ENCODE measurements around the gene HOXC12. TPM values are rescaled to one million over a fixed set of nuclear protein-coding genes. Genes with fewer than 3 reads are reported as not detected.

The HOXC12 gene
- total RNA-seq, 1 donor from 2014 or later: not detected

DNA sequence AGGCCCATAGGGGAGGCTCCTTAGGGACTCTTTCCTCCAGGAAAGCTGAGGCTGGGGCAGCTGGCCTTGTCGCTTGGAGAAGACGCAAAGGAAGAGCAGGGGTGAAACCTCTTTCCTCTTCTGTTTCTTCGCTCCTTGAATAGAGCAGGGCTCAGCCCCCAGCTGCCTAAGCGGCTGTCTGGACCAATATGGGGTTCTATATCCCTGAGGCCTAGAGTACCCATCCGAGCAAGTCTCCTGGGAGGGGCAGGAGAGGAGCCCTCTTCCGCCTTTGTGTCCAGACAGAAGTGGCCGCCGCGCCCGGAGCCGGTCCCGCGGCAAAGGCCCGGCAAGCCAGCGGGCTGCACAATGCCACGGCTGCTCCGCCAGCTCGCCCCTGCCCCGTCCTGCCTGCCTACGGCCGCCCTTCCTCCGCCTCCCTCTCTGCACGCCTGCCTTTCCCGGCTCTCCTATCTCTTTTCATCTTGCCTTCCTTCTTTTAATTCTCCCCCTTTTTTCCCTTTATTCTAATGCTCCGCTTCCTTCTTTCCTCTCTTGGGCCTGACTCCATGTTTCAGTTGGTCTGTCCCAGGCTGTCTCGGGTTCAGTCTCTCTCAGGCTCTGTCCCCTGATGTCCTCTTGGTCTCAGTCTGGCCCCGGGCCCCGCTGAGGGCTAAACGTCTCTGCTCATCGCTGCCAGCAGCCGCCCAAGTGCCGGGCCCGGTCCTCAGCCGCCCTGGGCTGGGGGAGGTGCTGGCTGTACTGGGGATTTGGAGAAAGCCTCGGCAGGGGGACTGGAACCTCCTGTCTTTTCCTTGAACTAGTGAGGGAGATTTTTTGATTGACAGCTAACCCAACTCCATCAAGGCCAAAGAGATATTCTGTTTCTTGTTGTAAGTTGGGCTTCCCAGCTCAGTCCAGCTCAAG, 42.8 kb downstream of the HOXC12 start:
- Histone ChIP-seq H3K27me3 (peaks cover 97% of the 10 kb centered on the region), H3K9me3 (no peaks in the 10 kb centered on the region), H3K4me1 (peaks cover 26% of the 10 kb centered on the region), H3K36me3 (no peaks in the 10 kb centered on the region), H3K27ac (no peak overlapping the region), H3K4me3 (no peak overlapping the region)
- DNase-seq (no peak), ATAC-seq (no peak)
- TF ChIP-seq, protein P1, sequence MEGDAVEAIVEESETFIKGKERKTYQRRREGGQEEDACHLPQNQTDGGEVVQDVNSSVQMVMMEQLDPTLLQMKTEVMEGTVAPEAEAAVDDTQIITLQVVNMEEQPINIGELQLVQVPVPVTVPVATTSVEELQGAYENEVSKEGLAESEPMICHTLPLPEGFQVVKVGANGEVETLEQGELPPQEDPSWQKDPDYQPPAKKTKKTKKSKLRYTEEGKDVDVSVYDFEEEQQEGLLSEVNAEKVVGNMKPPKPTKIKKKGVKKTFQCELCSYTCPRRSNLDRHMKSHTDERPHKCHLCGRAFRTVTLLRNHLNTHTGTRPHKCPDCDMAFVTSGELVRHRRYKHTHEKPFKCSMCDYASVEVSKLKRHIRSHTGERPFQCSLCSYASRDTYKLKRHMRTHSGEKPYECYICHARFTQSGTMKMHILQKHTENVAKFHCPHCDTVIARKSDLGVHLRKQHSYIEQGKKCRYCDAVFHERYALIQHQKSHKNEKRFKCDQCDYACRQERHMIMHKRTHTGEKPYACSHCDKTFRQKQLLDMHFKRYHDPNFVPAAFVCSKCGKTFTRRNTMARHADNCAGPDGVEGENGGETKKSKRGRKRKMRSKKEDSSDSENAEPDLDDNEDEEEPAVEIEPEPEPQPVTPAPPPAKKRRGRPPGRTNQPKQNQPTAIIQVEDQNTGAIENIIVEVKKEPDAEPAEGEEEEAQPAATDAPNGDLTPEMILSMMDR (IDR thresholded peaks at IDR 0.05): no peak
- intact Hi-C loops (cut with DNase I): no loop called here

DNA sequence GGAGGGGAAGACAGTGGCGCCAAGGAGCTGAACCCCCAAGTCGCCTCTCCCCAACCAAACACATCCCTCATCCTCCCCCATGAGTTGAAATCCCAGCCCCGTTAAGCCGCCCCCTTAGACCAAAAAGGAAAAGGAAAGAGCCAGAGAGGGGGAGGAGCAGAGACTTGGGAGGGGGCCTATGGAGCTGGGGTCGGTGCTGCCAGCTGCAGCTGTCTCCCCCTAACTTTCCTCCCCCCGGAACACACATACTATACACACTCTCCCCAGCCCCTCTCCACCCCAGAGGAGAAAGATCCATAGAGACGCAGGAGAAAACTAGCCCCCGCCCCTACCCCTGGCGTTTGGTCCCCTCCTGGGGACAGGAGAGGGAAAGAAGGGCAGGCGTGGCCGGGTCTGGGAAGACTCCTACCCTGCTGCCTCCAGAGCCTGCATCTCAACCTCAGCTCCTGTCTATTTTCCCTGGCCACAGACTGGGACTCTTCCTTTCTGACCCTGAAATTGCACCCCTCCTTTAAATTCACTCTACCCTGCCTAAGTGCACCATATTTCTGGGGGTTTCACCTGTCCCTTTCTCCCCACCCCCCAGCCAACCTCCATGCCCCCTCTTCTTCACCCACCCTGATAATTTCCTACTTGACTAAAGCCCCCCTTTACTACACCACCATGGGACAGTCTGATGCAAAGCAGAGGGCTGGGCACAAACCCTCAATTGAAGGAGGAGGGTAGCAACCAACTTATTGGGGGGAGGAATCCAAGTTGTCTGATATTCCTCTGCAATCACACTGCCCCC, 43.6 kb downstream of the HOXC12 start:
- Histone ChIP-seq H3K36me3 (no peaks in the 10 kb centered on the region), H3K9me3 (no peaks in the 10 kb centered on the region), H3K27me3 (peaks cover 97% of the 10 kb centered on the region), H3K4me1 (peaks cover 26% of the 10 kb centered on the region), H3K27ac (no peak overlapping the region), H3K4me3 (no peak overlapping the region)
- no peak for ATAC-seq
- DNase-seq: no peak
- TF ChIP-seq, protein P1 (IDR thresholded peaks at IDR 0.05): no peak
- intact Hi-C loops (cut with DNase I): no loop called here

DNA sequence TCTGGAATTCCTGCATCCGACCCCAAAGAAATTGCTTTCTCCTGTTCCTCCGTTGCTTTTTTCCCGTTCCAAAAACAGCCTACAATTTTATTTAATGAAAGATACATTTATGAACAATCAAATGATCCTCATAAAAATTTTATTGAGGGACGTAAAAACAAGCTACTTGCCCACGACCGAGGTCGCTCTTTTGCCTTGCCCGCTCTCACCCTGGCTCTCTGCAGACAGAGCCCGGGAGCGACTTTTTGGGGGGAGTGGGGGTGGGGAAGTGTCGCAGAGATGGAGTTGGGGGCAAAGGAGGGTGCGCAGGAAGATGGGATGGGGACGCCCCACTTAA, 44.2 kb downstream of the HOXC12 start:
- H3K27me3 ChIP-seq: peaks cover 97% of the 10 kb centered on the region
- intact Hi-C loops (cut with DNase I): no loop called here
- no peak overlapping the region for H3K4me3 ChIP-seq
- H3K27ac ChIP-seq: no peak overlapping the region
- H3K4me1 ChIP-seq: peaks cover 26% of the 10 kb centered on the region
- DNase-seq (no peak), ATAC-seq (no peak)
- H3K9me3 ChIP-seq: no peaks in the 10 kb centered on the region
- TF ChIP-seq, protein P1 (IDR thresholded peaks at IDR 0.05): no peak
- H3K36me3 ChIP-seq: no peaks in the 10 kb centered on the region

DNA sequence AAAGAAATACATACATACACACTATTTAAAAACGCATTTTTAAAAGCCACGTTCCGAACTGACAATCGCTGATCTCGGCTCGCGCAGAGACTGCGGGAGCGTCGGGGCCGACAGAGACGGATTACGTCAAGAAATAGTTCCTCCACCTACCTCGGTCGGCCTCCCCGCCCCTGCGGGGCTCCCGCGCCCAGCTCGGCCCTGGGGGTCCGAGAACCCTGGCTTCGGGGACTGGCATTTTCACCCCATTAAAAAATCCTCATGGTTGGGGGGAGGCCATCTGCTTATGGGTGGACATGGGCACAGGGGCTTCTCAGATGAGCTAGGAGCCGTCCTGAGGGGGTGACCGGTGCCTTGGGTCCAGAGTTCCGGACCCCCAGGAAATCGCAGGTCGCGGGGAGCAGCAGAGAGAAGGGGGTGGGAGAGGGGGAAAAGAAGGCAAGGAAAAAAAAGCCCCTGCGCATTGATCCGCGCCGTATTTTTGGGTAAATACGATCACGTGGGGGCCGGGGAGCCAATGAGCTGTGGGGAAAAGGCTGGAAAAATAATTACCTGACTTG, 44.9 kb downstream of the HOXC12 start:
- peaks cover 20% of the 10 kb centered on the region for H3K4me1 ChIP-seq
- H3K27ac ChIP-seq: no peak overlapping the region
- H3K27me3 ChIP-seq: peaks cover 97% of the 10 kb centered on the region
- H3K4me3 ChIP-seq: peak overlapping the region; percentile 42
- ATAC-seq (no peak), DNase-seq (peak; percentile 57)
- intact Hi-C loops (cut with DNase I): no loop called here
- H3K9me3 ChIP-seq: no peaks in the 10 kb centered on the region
- TF ChIP-seq, protein P1 (IDR thresholded peaks at IDR 0.05): no peak
- H3K36me3 ChIP-seq: no peaks in the 10 kb centered on the region

DNA sequence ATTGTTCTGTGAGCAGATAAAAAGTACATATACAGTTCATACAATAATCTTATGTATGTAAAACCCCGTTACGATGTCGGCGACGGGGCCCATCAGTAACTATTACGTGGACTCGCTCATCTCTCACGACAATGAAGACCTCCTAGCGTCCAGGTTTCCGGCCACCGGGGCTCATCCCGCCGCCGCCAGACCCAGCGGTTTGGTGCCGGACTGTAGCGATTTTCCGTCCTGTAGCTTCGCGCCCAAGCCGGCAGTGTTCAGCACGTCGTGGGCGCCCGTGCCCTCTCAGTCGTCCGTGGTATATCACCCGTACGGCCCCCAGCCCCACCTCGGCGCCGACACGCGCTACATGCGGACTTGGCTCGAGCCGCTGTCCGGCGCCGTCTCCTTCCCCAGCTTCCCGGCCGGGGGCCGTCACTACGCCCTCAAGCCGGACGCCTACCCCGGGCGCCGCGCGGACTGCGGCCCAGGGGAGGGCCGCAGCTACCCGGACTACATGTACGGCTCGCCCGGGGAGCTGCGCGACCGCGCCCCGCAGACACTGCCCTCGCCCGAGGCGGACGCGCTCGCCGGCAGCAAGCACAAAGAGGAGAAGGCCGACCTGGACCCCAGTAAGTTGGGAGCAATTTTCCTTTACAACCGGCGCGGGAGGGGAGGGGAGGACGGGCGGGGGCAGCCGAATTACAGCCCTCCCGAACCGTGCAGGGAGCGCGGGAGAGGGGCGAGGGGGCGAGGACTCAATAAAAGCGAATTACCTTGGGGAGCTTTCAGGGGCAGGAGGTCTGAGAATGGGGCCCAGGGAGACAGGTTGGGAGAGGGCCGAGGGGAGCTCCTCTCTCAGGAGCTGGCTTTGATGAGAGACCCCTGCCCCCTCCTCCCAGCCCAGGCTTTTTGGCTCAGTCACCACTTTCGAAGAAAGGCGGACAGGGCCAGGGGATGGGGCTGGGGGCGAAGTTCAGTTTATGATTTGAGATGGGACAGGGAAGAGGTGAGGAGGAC, 45.7 kb downstream of the HOXC12 start, which contains the start of gene HOXC9:
TSS of gene HOXC9 (plus strand) at position 46 of the 999 bp plus-strand sequence. CDS start at position 74, 28 bp downstream.
- H3K9me3 ChIP-seq: no peaks in the 10 kb centered on the region
- TF ChIP-seq, protein P1 (IDR thresholded peaks at IDR 0.05): no peak
- peak within 1 kb of the TSS; percentile 42 for H3K4me3 ChIP-seq
- no peaks in the 10 kb centered on the region for H3K36me3 ChIP-seq
- peaks cover 97% of the 10 kb centered on the region for H3K27me3 ChIP-seq
- peak; percentile 60 for DNase-seq
- H3K27ac ChIP-seq: no peak within 1 kb of the TSS
- peaks cover 12% of the 10 kb centered on the region for H3K4me1 ChIP-seq
- ATAC-seq: no peak
- intact Hi-C loops (cut with DNase I): no loop called here
